GM15510 (cell line): ENCODE results near the gene RUNX3.

Source experiments
- POLR2A ChIP-seq: IDR thresholded peaks from 3 replicates; pipeline ENCODE4 v1.6.1; 2011; ENCODE audit warnings: borderline replicate concordance; ENCODE audit not compliant: insufficient read length; ENCODE audit errors: extremely low read depth

Gene RUNX3

GRCh38 chr1:24881034-24881433, 49.0 kb downstream of the RUNX3 start:
- TF ChIP-seq POLR2A: no peak

- TF ChIP-seq POLR2A: no peak
These were observed 51.0 kb downstream of the RUNX3 start for GRCh38 chr1:24878775-24879742.

- no peak for TF ChIP-seq POLR2A
These were observed 52.0 kb downstream of the RUNX3 start for GRCh38 chr1:24878045-24878444.

GRCh38 chr1:24875991-24876506, 54.0 kb downstream of the RUNX3 start:
- no peak for TF ChIP-seq POLR2A

- TF ChIP-seq POLR2A: no peak
These were observed 54.8 kb downstream of the RUNX3 start for GRCh38 chr1:24875257-24875656.

GRCh38 chr1:24874611-24875234, 55.4 kb downstream of the RUNX3 start:
- TF ChIP-seq POLR2A: no peak

GRCh38 chr1:24874056-24874455, 56.0 kb downstream of the RUNX3 start:
- no peak for TF ChIP-seq POLR2A

- TF ChIP-seq POLR2A: no peak
These were observed 56.9 kb downstream of the RUNX3 start for GRCh38 chr1:24873148-24873547.

- TF ChIP-seq POLR2A: no peak
These were observed 57.8 kb downstream of the RUNX3 start for GRCh38 chr1:24872061-24872850.

- TF ChIP-seq POLR2A: no peak
These were observed 58.7 kb downstream of the RUNX3 start for GRCh38 chr1:24871306-24871901.

- TF ChIP-seq POLR2A: no peak
These were observed 59.4 kb downstream of the RUNX3 start for GRCh38 chr1:24870551-24871195.

GRCh38 chr1:24868016-24868875, 61.8 kb downstream of the RUNX3 start:
- no peak for TF ChIP-seq POLR2A
